Muscle of leg (tissue), 11 donors: ENCODE results near the gene SERAC1. TPM values are rescaled to one million over a fixed set of nuclear protein-coding genes. Genes with fewer than 3 reads are reported as not detected.
"Not testable (repeated sequence)": the region's sequence is repeated elsewhere in the genome, so short reads cannot be mapped to it uniquely, and the experiment has no call there.

Experiments
- DNase-seq: peaks from one replicate; pipeline ENCODE4 v3.0.0; 2013
- H3K27ac ChIP-seq: one replicate; pipeline ENCODE4 v1.5.1; 2013; ENCODE audit warnings: mild to moderate bottlenecking, low read length, control low read depth
- H3K27me3 ChIP-seq: one replicate; pipeline ENCODE4 v1.6.1; 2013; ENCODE audit warnings: low read length; ENCODE audit not compliant: control insufficient read depth, insufficient read depth
- H3K36me3 ChIP-seq: one replicate; pipeline ENCODE4 v1.6.1; 2013; ENCODE audit warnings: low read length; ENCODE audit not compliant: control insufficient read depth, insufficient read depth
- H3K4me1 ChIP-seq: one replicate; pipeline ENCODE4 v1.6.1; 2013; ENCODE audit warnings: low read length; ENCODE audit not compliant: control insufficient read depth, insufficient read depth
- H3K4me3 ChIP-seq: one replicate; pipeline ENCODE4 v1.5.1; 2013; ENCODE audit warnings: low read length, control low read depth
- H3K9me3 ChIP-seq: replicated peaks from 2 replicates; pipeline ENCODE4 v1.6.1; 2013; ENCODE audit warnings: low read depth, low read length; ENCODE audit not compliant: control insufficient read depth
- WGBS: methylation state at CpG from one replicate; pipeline ENCODE4 v1.1.5; 2013; ENCODE audit warnings: missing lambda C conversion rate; ENCODE audit not compliant: insufficient coverage; 5-methylcytosine and 5-hydroxymethylcytosine counted together
- polyA plus RNA-seq, 8 donors: library from polyadenylated mRNA; unstranded; fragments of 120-200 nt; gene quantifications; one replicate each; pipeline versions ENCODE4 v1.2.1 to v1.2.3, GENCODE V29; 2013; ENCODE audit warnings: inconsistent platforms in 1 of 8, low replicate concordance in 1 of 8; ENCODE audit not compliant: insufficient read length in 8 of 8, insufficient read depth in 1 of 8
- total RNA-seq: library from RNA; stranded (reverse); fragments of 120-200 nt; gene quantifications from one replicate; pipeline ENCODE4 v1.2.4, GENCODE V29; 2013

The SERAC1 gene
- total and polyA plus RNA-seq, 9 donors, result 4.8 to 6.3 (median 5.5) TPM

DNA sequence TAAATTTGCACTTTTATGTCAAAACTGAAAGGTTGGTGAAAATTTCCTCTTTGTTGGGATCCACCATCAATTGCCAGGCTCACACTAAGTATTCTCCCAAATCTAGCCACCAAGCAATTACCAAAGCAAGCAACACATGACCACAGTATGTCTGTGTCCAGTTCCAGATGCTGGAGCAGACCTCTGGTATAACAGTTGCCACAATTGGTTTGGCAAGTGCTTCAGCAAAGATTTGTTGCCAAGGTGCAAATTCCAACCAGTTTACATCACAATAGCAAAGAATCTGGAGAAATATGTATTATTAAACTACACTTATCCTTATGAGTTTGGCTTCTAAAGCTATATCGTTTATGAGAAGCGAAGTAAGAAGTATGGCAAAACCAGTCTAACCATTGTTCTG lies 6.5 kb upstream of the SERAC1 start:
- Histone ChIP-seq H3K4me3 (no peak overlapping the region), H3K9me3 (no peaks in the 10 kb centered on the region), H3K27me3 (no peaks in the 10 kb centered on the region), H3K4me1 (peaks cover 6% of the 10 kb centered on the region), H3K27ac (peak overlapping the region; percentile 45), H3K36me3 (peaks cover 9% of the 10 kb centered on the region)
- peak; percentile 81 for DNase-seq
- no CpG with 5 or more reads among the region's 2 CpGs for WGBS

DNA sequence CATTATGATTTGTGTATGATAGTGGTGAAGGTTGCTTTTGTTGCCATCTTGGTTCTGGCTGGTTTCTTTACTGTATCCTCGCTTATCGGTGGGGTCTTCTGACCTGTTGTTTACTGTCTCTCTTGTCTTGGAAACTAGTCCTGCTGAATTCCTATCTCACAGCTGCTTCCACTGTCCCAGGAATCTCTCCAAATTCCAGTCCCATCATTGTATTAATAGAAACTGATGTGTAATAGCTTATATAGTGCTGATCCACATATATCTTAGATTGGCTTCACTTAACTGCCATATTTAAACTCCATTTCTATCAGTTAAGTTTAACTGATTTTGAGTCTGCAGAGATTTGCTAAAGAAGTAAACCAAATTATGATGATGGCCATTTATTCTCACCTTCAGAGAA lies 6.0 kb upstream of the SERAC1 start:
- no peaks in the 10 kb centered on the region for H3K9me3 ChIP-seq
- H3K4me1 ChIP-seq, result peaks cover 6% of the 10 kb centered on the region
- peak; percentile 47 for DNase-seq
- H3K4me3 ChIP-seq, result no peak overlapping the region
- WGBS, result no CpG with 5 or more reads among the region's 2 CpGs
- H3K27ac ChIP-seq, result peak overlapping the region; percentile 43
- no peaks in the 10 kb centered on the region for H3K27me3 ChIP-seq
- H3K36me3 ChIP-seq, result peaks cover 9% of the 10 kb centered on the region

GRCh38 chr6:158172001-158172400 lies 3.9 kb upstream of the SERAC1 start:
- no peaks in the 10 kb centered on the region for H3K27me3 ChIP-seq
- no CpG with 5 or more reads among the region's 5 CpGs for WGBS
- no peaks in the 10 kb centered on the region for H3K9me3 ChIP-seq
- peaks cover 6% of the 10 kb centered on the region for H3K36me3 ChIP-seq
- peaks cover 12% of the 10 kb centered on the region for H3K4me1 ChIP-seq
- no peak for DNase-seq
- no peak overlapping the region for H3K4me3 ChIP-seq
- no peak overlapping the region for H3K27ac ChIP-seq

DNA sequence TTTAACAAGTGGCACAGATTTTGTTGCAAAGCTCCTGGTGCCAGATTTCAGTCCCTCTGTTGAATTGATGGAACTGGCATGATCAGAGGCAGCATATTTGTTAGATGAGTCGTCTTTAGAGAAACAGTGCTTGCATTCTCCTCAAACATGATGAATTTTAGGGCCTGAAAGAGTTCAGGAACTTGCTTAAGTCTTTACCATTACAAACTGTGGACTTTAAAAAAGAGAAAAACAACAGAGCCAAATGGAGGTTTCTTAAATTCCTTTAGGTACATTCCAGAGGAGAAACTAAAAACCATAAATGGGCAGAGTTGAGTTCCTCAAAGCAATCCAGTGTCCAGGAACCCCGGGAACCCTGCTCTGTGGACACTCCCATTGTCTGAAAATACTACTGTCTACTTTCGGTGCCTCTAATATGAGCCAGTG lies 2.6 kb upstream of the SERAC1 start:
- WGBS, result no CpG with 5 or more reads among the region's 3 CpGs
- peak; percentile 50 for DNase-seq
- Histone ChIP-seq H3K27me3 (no peaks in the 10 kb centered on the region), H3K27ac (peak overlapping the region; percentile 32), H3K4me1 (peaks cover 12% of the 10 kb centered on the region), H3K36me3 (peaks cover 2% of the 10 kb centered on the region), H3K9me3 (no peaks in the 10 kb centered on the region), H3K4me3 (no peak overlapping the region)

DNA sequence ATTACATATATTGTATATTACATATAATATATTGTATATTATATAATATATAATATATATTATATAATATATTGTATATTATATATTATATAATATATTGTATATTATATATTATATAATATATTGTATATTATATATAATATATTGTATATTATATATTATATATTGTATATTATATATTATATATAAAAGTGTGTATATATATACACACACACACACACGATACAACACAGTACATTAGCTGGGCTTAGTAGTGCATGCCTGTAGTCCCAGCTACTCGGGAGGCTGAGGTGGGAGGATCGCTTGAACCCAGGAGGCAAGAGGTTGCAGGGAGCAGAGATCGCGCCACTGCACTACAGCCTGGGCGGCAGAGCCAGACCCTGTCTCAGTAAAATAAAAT lies 1.6 kb upstream of the SERAC1 start:
- H3K36me3 ChIP-seq, H3K9me3 ChIP-seq, DNase-seq, H3K27me3 ChIP-seq, H3K4me3 ChIP-seq: not testable (repeated sequence)
- Histone ChIP-seq H3K27ac (peak overlapping the region; percentile 4), H3K4me1 (peaks cover 12% of the 10 kb centered on the region)
- WGBS, result no CpG with 5 or more reads among the region's 6 CpGs

DNA sequence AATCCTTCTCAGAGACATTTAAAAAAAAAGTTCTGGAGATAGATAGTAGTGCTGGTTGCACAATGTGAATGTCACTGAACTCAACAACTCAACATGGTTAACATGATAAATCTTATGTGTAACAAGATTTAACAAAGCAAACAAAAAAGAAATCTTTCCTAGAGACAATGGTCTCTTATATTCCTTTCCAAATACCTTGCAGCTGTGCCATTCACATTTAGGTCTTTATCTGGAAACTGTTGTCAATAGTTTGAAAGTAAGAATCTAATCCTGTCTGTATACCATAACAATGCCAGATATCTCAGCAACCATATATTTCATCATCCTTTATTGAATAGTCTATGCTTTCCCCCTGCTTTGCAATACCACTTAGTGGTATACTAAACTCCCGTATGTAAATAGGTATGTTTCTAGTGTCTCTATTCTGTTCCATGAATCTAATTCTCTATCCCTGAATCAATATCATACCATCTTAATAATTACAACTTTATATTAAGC lies 2.1 kb downstream of the SERAC1 start:
- Histone ChIP-seq H3K4me1 (peaks cover 6% of the 10 kb centered on the region), H3K27ac (no peak overlapping the region), H3K36me3 (no peaks in the 10 kb centered on the region), H3K27me3 (no peaks in the 10 kb centered on the region), H3K4me3 (no peak overlapping the region), H3K9me3 (no peaks in the 10 kb centered on the region)
- no CpG with 5 or more reads among the region's 1 CpG for WGBS
- DNase-seq, result no peak

DNA sequence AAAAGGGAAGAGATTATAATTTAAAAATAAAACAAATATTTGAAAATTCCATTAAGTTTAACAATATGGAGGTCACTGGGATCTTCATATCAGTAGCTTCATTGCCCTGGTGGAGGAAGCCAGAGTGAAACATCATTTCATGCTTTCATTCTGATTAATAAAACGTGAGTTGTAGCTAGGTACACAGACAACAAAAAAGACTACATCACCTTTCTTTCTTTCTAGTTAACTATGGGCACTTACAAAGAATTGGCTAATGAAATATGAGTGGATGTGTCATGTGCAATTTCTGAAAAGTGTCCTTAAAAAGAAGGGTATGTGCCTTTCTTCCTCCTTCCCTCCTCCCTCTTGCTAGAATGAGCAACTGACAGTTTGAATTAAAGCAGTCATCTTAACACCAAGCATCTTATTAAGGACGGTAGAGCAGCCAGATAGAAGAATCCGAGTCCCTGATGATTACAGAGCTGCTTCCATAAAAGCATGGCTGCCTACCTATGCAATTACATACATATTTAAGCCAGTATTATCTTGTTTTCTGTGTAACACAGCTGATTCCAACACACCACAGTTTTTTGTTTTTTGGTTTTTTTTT lies 3.4 kb downstream of the SERAC1 start:
- peaks cover 6% of the 10 kb centered on the region for H3K4me1 ChIP-seq

GRCh38 chr6:158161566-158162254 lies 6.4 kb downstream of the SERAC1 start:
- DNase-seq, result no peak
- no peak overlapping the region for H3K27ac ChIP-seq
- WGBS, result 51% methylated on average over 4 of the region's 5 CpGs
- no peaks in the 10 kb centered on the region for H3K9me3 ChIP-seq
- H3K4me1 ChIP-seq, result no peaks in the 10 kb centered on the region
- H3K36me3 ChIP-seq, result no peaks in the 10 kb centered on the region
- H3K27me3 ChIP-seq, result no peaks in the 10 kb centered on the region
- H3K4me3 ChIP-seq, result no peak overlapping the region

More for the DNA sequence above, 3.4 kb downstream of the SERAC1 start:
- 67% methylated on average over 1 of the region's 3 CpGs for WGBS
- no peaks in the 10 kb centered on the region for H3K36me3 ChIP-seq
- H3K27me3 ChIP-seq, result no peaks in the 10 kb centered on the region
- H3K9me3 ChIP-seq, result no peaks in the 10 kb centered on the region
- no peak overlapping the region for H3K4me3 ChIP-seq
- H3K27ac ChIP-seq, result no peak overlapping the region
- DNase-seq, result no peak

DNA sequence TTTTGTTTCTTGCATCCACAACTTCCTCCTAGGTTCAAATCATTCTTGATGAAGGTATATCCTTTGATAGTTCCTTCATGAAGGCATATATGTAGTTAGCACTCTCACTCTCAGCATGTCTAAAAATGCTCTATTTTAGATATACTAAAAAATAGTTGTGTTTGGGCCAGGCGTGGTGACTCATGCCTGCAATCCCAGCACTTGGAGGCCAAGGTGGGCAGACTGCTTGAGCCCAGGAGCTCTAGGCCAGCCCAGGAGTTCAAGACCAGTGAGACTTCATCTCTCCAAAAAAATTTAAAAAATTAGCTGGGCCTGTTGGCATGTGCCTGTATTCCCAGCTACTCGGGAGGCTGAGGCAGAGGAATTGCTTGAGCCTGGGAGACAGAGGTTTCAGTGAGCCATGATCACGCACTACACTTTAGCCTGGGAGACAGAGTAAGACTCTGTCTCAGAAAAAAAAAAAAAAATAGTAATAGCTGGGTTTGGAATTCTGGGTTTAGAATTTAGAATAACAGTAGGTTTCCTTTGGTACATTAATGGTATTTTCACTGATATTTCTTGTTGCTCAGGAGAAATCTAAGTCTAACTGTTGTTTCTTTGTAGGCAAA lies 7.0 kb downstream of the SERAC1 start:
- Histone ChIP-seq H3K36me3 (no peaks in the 10 kb centered on the region), H3K4me1 (no peaks in the 10 kb centered on the region), H3K27ac (no peak overlapping the region), H3K9me3 (no peaks in the 10 kb centered on the region), H3K4me3 (no peak overlapping the region), H3K27me3 (no peaks in the 10 kb centered on the region)
- DNase-seq, result no peak
- 43% methylated on average over 1 of the region's 3 CpGs for WGBS

- Histone ChIP-seq H3K4me1 (no peaks in the 10 kb centered on the region), H3K9me3 (no peaks in the 10 kb centered on the region), H3K27ac (no peak overlapping the region), H3K27me3 (no peaks in the 10 kb centered on the region), H3K36me3 (no peaks in the 10 kb centered on the region), H3K4me3 (no peak overlapping the region)
- DNase-seq, result no peak
- WGBS, result no CpG with 5 or more reads among the region's 2 CpGs
Measured at GRCh38 chr6:158158748-158159147, 9.3 kb downstream of the SERAC1 start.
